WTC11 (cell line): Measurements from ENCODE around the gene EVL. TPM values are rescaled to one million over a fixed set of nuclear protein-coding genes. Genes with fewer than 3 reads are reported as not detected.

Experiments
- ATAC-seq: fragments of 200-7000 bp; cut with Tn5 transposase; 2 replicates; pipeline ENCODE4 v1.10.0; 2021; ENCODE audit warnings: mild to moderate bottlenecking, moderate library complexity
- CTCF ChIA-PET: fragments of 300-600 bp; sonication (Branson Sonifier 250); formaldehyde crosslinking; loops from one replicate; lab custom pipeline; 2021; ENCODE audit warnings: antibody characterized with exemption; lab: Charles Lee
- POLR2A ChIA-PET: fragments of 350-600 bp; sonication (Branson Sonifier 250); formaldehyde crosslinking; loops from one replicate; lab custom pipeline; 2021; ENCODE audit warnings: antibody characterized with exemption; lab: Charles Lee
- DNase-seq: peaks from one replicate; pipeline ENCODE4 v3.0.0; 2021; ENCODE audit warnings: low spot score
- H3K27ac Mint-ChIP-seq: 2 replicates; pipeline ENCODE4 v1.8.0; 2021; ENCODE audit warnings: mixed read lengths
- H3K27me3 Mint-ChIP-seq: 2 replicates; pipeline ENCODE4 v1.8.0; 2021; ENCODE audit warnings: low read depth, mild to moderate bottlenecking, moderate library complexity, mixed read lengths
- H3K36me3 Mint-ChIP-seq: 2 replicates; pipeline ENCODE4 v1.8.0; 2021; ENCODE audit warnings: mixed read lengths
- H3K4me1 Mint-ChIP-seq: 2 replicates; pipeline ENCODE4 v1.8.0; 2022; ENCODE audit warnings: mixed read lengths
- H3K4me3 Mint-ChIP-seq: 2 replicates; pipeline ENCODE4 v1.8.0; 2021; ENCODE audit warnings: mild to moderate bottlenecking, moderate library complexity, mixed read lengths
- H3K9me3 Mint-ChIP-seq: 2 replicates; pipeline ENCODE4 v1.8.0; 2021; ENCODE audit warnings: mixed read lengths
- ATF3 ChIP-seq: sonication (generic); formaldehyde crosslinking; conservative IDR thresholded peaks from 2 replicates; pipeline ENCODE4 v1.8.1; 2022; ENCODE audit warnings: mild to moderate bottlenecking, missing genetic modification reagents
- CBFB ChIP-seq: sonication (generic); formaldehyde crosslinking; IDR thresholded peaks from 2 replicates; pipeline ENCODE4 v1.8.1; 2022; ENCODE audit warnings: mild to moderate bottlenecking, low read depth, missing genetic modification reagents
- CREB1 ChIP-seq: sonication (generic); formaldehyde crosslinking; IDR thresholded peaks from 2 replicates; pipeline ENCODE4 v1.8.0; 2023; ENCODE audit warnings: mild to moderate bottlenecking, missing genetic modification reagents
- CREM ChIP-seq: sonication (generic); formaldehyde crosslinking; IDR thresholded peaks from 2 replicates; pipeline ENCODE4 v1.8.1; 2022; ENCODE audit warnings: mild to moderate bottlenecking, missing genetic modification reagents, moderate library complexity
- ELF4 ChIP-seq: sonication (generic); formaldehyde crosslinking; IDR thresholded peaks from 2 replicates; pipeline ENCODE4 v1.8.1; 2022; ENCODE audit warnings: low read depth, mild to moderate bottlenecking, moderate library complexity, missing genetic modification reagents
- ERG ChIP-seq: fragments of 250-450 bp; sonication (Bioruptor Pico); IDR thresholded peaks from 2 replicates; pipeline ENCODE4 v1.8.0; 2021; ENCODE audit warnings: mild to moderate bottlenecking
- HMGA2 ChIP-seq: fragments of 250-450 bp; sonication (Bioruptor Pico); IDR thresholded peaks from 2 replicates; pipeline ENCODE4 v1.4.0; 2021; ENCODE audit warnings: mild to moderate bottlenecking, moderate library complexity
- OVOL2 ChIP-seq: fragments of 250-450 bp; sonication (Bioruptor Pico); IDR thresholded peaks from 2 replicates; pipeline ENCODE4 v1.9.0; 2021; ENCODE audit warnings: mild to moderate bottlenecking, borderline replicate concordance
- PRDM15 ChIP-seq: sonication (generic); formaldehyde crosslinking; IDR thresholded peaks from 2 replicates; pipeline ENCODE4 v1.8.0; 2022; ENCODE audit warnings: missing genetic modification reagents
- SMAD4 ChIP-seq: sonication (generic); formaldehyde crosslinking; IDR thresholded peaks from 2 replicates; pipeline ENCODE4 v1.8.0; 2022; ENCODE audit warnings: mild to moderate bottlenecking, missing genetic modification reagents
- TCF7 ChIP-seq: sonication (generic); formaldehyde crosslinking; IDR thresholded peaks from 2 replicates; pipeline ENCODE4 v1.8.0; 2022; ENCODE audit warnings: mild to moderate bottlenecking, low read depth, missing genetic modification reagents, moderate library complexity
- TEAD4 ChIP-seq: sonication (generic); formaldehyde crosslinking; IDR thresholded peaks from 2 replicates; pipeline ENCODE4 v1.8.0; 2022; ENCODE audit warnings: mild to moderate bottlenecking, missing genetic modification reagents
- TP53 ChIP-seq: sonication (generic); formaldehyde crosslinking; IDR thresholded peaks from 2 replicates; pipeline ENCODE4 v1.8.1; 2023; ENCODE audit warnings: mild to moderate bottlenecking, missing genetic modification reagents
- USF1 ChIP-seq: sonication (generic); formaldehyde crosslinking; IDR thresholded peaks from 2 replicates; pipeline ENCODE4 v1.8.0; 2022; ENCODE audit warnings: mild to moderate bottlenecking, missing genetic modification reagents
- USF2 ChIP-seq: sonication (generic); formaldehyde crosslinking; IDR thresholded peaks from 2 replicates; pipeline ENCODE4 v1.8.1; 2023; ENCODE audit warnings: mild to moderate bottlenecking, missing genetic modification reagents, moderate library complexity
- ZMAT4 ChIP-seq: fragments of 250-450 bp; sonication (Bioruptor Pico); IDR thresholded peaks from 2 replicates; pipeline ENCODE4 v1.9.0; 2021; ENCODE audit warnings: mild to moderate bottlenecking
- ZNF232 ChIP-seq: sonication (generic); formaldehyde crosslinking; IDR thresholded peaks from 2 replicates; pipeline ENCODE4 v1.8.0; 2022; ENCODE audit warnings: mild to moderate bottlenecking, missing genetic modification reagents
- ZNF317 ChIP-seq: sonication (generic); formaldehyde crosslinking; IDR thresholded peaks from 2 replicates; pipeline ENCODE4 v1.8.1; 2023; ENCODE audit warnings: low read depth, mild to moderate bottlenecking, moderate library complexity, missing genetic modification reagents, borderline replicate concordance
- ZNF396 ChIP-seq: fragments of 250-450 bp; sonication (Bioruptor Pico); IDR thresholded peaks from 2 replicates; pipeline ENCODE4 v1.8.0; 2021; ENCODE audit warnings: mild to moderate bottlenecking, moderate library complexity, borderline replicate concordance
- ZSCAN18 ChIP-seq: fragments of 250-450 bp; sonication (Bioruptor Pico); IDR thresholded peaks from 2 replicates; pipeline ENCODE4 v2.1.2; 2022; ENCODE audit warnings: mild to moderate bottlenecking, moderate library complexity
- total RNA-seq: library from RNA; stranded (reverse); gene quantifications from 3 replicates; pipeline ENCODE4 v1.2.3, GENCODE V29; 2021

EVL gene
- total RNA-seq, 1 experiment from 2014 or later, result 60.8 TPM

GRCh38 chr14:100051103-100051502 is 14.1 kb upstream of the EVL start:
- DNase-seq (no peak), ATAC-seq (no peak)
- H3K4me1 Mint-ChIP-seq, result no peaks in the 10 kb centered on the region
- no peaks in the 10 kb centered on the region for H3K9me3 Mint-ChIP-seq
- H3K36me3 Mint-ChIP-seq, result no peaks in the 10 kb centered on the region
- no peak overlapping the region for H3K27ac Mint-ChIP-seq
- CTCF ChIA-PET, result interaction anchor here (1.0 to 1.2 kb wide), 2 partner anchors 16 to 113 kb away, joined by 3 to 4 read pairs; no protein-coding TSS in a partner anchor
- no peak overlapping the region for H3K4me3 Mint-ChIP-seq
- TF ChIP-seq USF2 (CRISPR knock-in tag), result no peak
- no peak for TF ChIP-seq CBFB (CRISPR knock-in tag)
- no peak for TF ChIP-seq TP53
- TF ChIP-seq HMGA2 (CRISPR knock-in tag), result no peak
- TF ChIP-seq SMAD4 (CRISPR knock-in tag), result no peak
- no peak for TF ChIP-seq OVOL2 (CRISPR knock-in tag)
- TF ChIP-seq ERG (CRISPR knock-in tag), result no peak
- no peak for TF ChIP-seq ATF3 (CRISPR knock-in tag)
- no peak for TF ChIP-seq CREB1
- TF ChIP-seq ELF4 (CRISPR knock-in tag), result no peak
- TF ChIP-seq ZNF317 (CRISPR knock-in tag), result no peak
- TF ChIP-seq ZSCAN18, result no peak
- H3K27me3 Mint-ChIP-seq, result no peaks in the 10 kb centered on the region
- POLR2A ChIA-PET, result no interaction called here

GRCh38 chr14:100051543-100051942 is 13.7 kb upstream of the EVL start:
- TF ChIP-seq ZNF396 (CRISPR knock-in tag), result no peak
- TF ChIP-seq USF1, result no peak
- no peak for TF ChIP-seq PRDM15
- no peak for TF ChIP-seq CREM (CRISPR knock-in tag)
- no peak for TF ChIP-seq TCF7
- TF ChIP-seq TEAD4, result no peak
- TF ChIP-seq ZNF232 (CRISPR knock-in tag), result no peak
- no peak for TF ChIP-seq ZMAT4 (CRISPR knock-in tag)
- TF ChIP-seq USF2 (CRISPR knock-in tag), result no peak
- CTCF ChIA-PET, result no interaction called here
- no peak for DNase-seq
- Mint-ChIP-seq H3K27me3 (no peaks in the 10 kb centered on the region), H3K4me1 (no peaks in the 10 kb centered on the region), H3K27ac (no peak overlapping the region), H3K4me3 (no peak overlapping the region), H3K36me3 (no peaks in the 10 kb centered on the region), H3K9me3 (no peaks in the 10 kb centered on the region)
- ATAC-seq, result no peak
- POLR2A ChIA-PET, result no interaction called here
